Liver (tissue), 9 donors: ENCODE data around the gene TNFRSF8. TPM values are rescaled to one million over a fixed set of nuclear protein-coding genes. Genes with fewer than 3 reads are reported as not detected.

ENCODE experiments used
- DNase-seq: peaks from one replicate; pipeline ENCODE4 v3.0.0-alpha.2; 2017; ENCODE audit warnings: low spot score
- H3K27ac ChIP-seq, 2 donors: one replicate each; pipeline ENCODE4 v1.7.0; 2013; ENCODE audit warnings: inconsistent platforms in 2 of 2, low read length in 2 of 2, control low read depth in 1 of 2, low read depth in 1 of 2, mild to moderate bottlenecking in 1 of 2
- H3K27me3 ChIP-seq, 4 donors: one replicate each; pipeline versions ENCODE4 v1.6.1 to v1.7.0; 2013; ENCODE audit warnings: low read length in 3 of 4, inconsistent platforms in 1 of 4, mild to moderate bottlenecking in 1 of 4, moderate library complexity in 1 of 4; ENCODE audit not compliant: control insufficient read depth in 4 of 4, insufficient read depth in 4 of 4
- H3K36me3 ChIP-seq, 4 donors: one replicate each; pipeline versions ENCODE4 v1.6.1 to v1.7.0; 2013; ENCODE audit warnings: low read length in 3 of 4, mild to moderate bottlenecking in 3 of 4, low read depth in 1 of 4, moderate library complexity in 1 of 4; ENCODE audit not compliant: control insufficient read depth in 4 of 4, insufficient read depth in 3 of 4
- H3K4me1 ChIP-seq, 4 donors: one replicate each; pipeline versions ENCODE4 v1.6.1 to v1.7.0; 2013; ENCODE audit warnings: low read length in 3 of 4, mild to moderate bottlenecking in 3 of 4, moderate library complexity in 1 of 4; ENCODE audit not compliant: control insufficient read depth in 4 of 4, insufficient read depth in 4 of 4
- H3K4me3 ChIP-seq, 3 donors: one replicate each; pipeline versions ENCODE4 v1.6.1 to v1.7.0; 2013; ENCODE audit warnings: low read length in 3 of 3, control low read depth in 1 of 3, low read depth in 1 of 3, mild to moderate bottlenecking in 1 of 3
- H3K9ac ChIP-seq, 2 donors: one replicate each; pipeline ENCODE4 v1.7.0; 2013; ENCODE audit warnings: low read length in 2 of 2, mild to moderate bottlenecking in 2 of 2, moderate library complexity in 2 of 2, control low read depth in 1 of 2, low read depth in 1 of 2
- H3K9me3 ChIP-seq, 4 donors: one replicate each; pipeline versions ENCODE4 v1.6.1 to v1.7.0; 2013; ENCODE audit warnings: low read length in 3 of 4; ENCODE audit not compliant: control insufficient read depth in 4 of 4
- ATF3 ChIP-seq: IDR thresholded peaks from 2 replicates; pipeline ENCODE4 v1.6.1; 2016; ENCODE audit warnings: antibody characterized with exemption
- CTCF ChIP-seq: fragments of 150-350 bp; IDR thresholded peaks from 2 replicates; pipeline ENCODE4 v1.5.1; 2017; ENCODE audit warnings: improper control_type of control experiment, low read depth, low read length; ENCODE audit not compliant: missing input control
- EGR1 ChIP-seq, 2 donors: IDR thresholded peaks; 2 replicates each; pipeline ENCODE4 v1.6.1; 2016 to 2018; ENCODE audit warnings: antibody characterized with exemption in 2 of 2, low read depth in 2 of 2
- FOXA1 ChIP-seq: IDR thresholded peaks from 2 replicates; pipeline ENCODE4 v1.6.1; 2016; ENCODE audit warnings: antibody characterized with exemption
- FOXA2 ChIP-seq: IDR thresholded peaks from 2 replicates; pipeline ENCODE4 v1.6.1; 2016; ENCODE audit warnings: antibody characterized with exemption
- GABPA ChIP-seq, 2 donors: IDR thresholded peaks in 1 of 2; conservative IDR thresholded peaks in 1 of 2; 2 replicates each; pipeline ENCODE4 v1.6.1; 2016; ENCODE audit warnings: antibody characterized with exemption in 2 of 2, mild to moderate bottlenecking in 1 of 2, moderate library complexity in 1 of 2
- HNF4A ChIP-seq, 2 donors: conservative IDR thresholded peaks; 2 replicates each; pipeline ENCODE4 v1.6.1; 2016; ENCODE audit warnings: antibody characterized with exemption in 2 of 2, mild to moderate bottlenecking in 2 of 2
- HNF4G ChIP-seq: IDR thresholded peaks from 2 replicates; pipeline ENCODE4 v1.6.1; 2016; ENCODE audit warnings: antibody characterized with exemption
- JUND ChIP-seq, 2 donors: IDR thresholded peaks; 2 replicates each; pipeline ENCODE4 v1.6.1; 2016; ENCODE audit warnings: antibody characterized with exemption in 2 of 2
- MAX ChIP-seq: IDR thresholded peaks from 2 replicates; pipeline ENCODE4 v1.6.1; 2016; ENCODE audit warnings: antibody characterized with exemption
- NR2F2 ChIP-seq: IDR thresholded peaks from 2 replicates; pipeline ENCODE4 v1.6.1; 2016; ENCODE audit warnings: antibody characterized with exemption
- RAD21 ChIP-seq, 2 donors: IDR thresholded peaks; 2 replicates each; pipeline ENCODE4 v1.6.1; 2016; ENCODE audit warnings: antibody characterized with exemption in 2 of 2, mild to moderate bottlenecking in 2 of 2
- REST ChIP-seq: IDR thresholded peaks from 2 replicates; pipeline ENCODE4 v1.6.1; 2016; ENCODE audit warnings: antibody characterized with exemption, mild to moderate bottlenecking
- RXRA ChIP-seq, 2 donors: IDR thresholded peaks; 2 replicates each; pipeline ENCODE4 v1.6.1; 2017 to 2018; ENCODE audit warnings: antibody characterized with exemption in 2 of 2, mild to moderate bottlenecking in 1 of 2
- SP1 ChIP-seq: IDR thresholded peaks from 2 replicates; pipeline ENCODE4 v1.6.1; 2018; ENCODE audit warnings: antibody characterized with exemption, mild to moderate bottlenecking
- TAF1 ChIP-seq: conservative IDR thresholded peaks from 2 replicates; pipeline ENCODE4 v1.6.1; 2016; ENCODE audit warnings: antibody characterized with exemption, mild to moderate bottlenecking
- YY1 ChIP-seq: IDR thresholded peaks from 2 replicates; pipeline ENCODE4 v1.6.1; 2016; ENCODE audit warnings: antibody characterized with exemption, mild to moderate bottlenecking
- ZBTB33 ChIP-seq: IDR thresholded peaks from 2 replicates; pipeline ENCODE4 v1.6.1; 2016; ENCODE audit warnings: antibody characterized with exemption
- WGBS: extraction: QIAGEN DNeasy Blood & Tissue Kit; methylation state at CpG from one replicate; pipeline ENCODE4 v1.1.7; 2013; 5-methylcytosine and 5-hydroxymethylcytosine counted together
- polyA plus RNA-seq, 2 donors: library from polyadenylated mRNA; stranded (reverse) in 1 of 2; unstranded in 1 of 2; fragments of 200-250 nt in 1 of 2; fragments of >200 nt in 1 of 2; fragmentation: Nextera tagmentation in 1 of 2; extraction: Ambion mirVana in 1 of 2; gene quantifications; one replicate each; pipeline versions ENCODE4 v1.2.1 to v1.2.3, GENCODE V29; 2013 to 2015
- total RNA-seq, 2 donors: library from RNA; depleted of rRNA; stranded (reverse); fragments of >200 nt; gene quantifications; one replicate each; pipeline ENCODE4 v1.2.3, GENCODE V29; 2014
- donor health status: healthy.
- donor health status: healthy.
- donor health status: healthy.
- donor health status: healthy.
- donor health status: healthy.

The TNFRSF8 gene
- total and polyA plus RNA-seq, 4 donors: 0.08 to 0.19 (median 0.12) TPM

- Histone ChIP-seq H3K4me1 (no peaks in the 10 kb centered on the region), H3K36me3 (no peaks in the 10 kb centered on the region), H3K4me3 (no peak overlapping the region), H3K9me3 (no peaks in the 10 kb centered on the region), H3K27ac (no peak overlapping the region), H3K9ac (no peak overlapping the region), H3K27me3 (no peaks in the 10 kb centered on the region)
- DNase-seq: no peak
- WGBS: 83% methylated on average over 7 of the region's 7 CpGs
- TF ChIP-seq FOXA2: no peak
- TF ChIP-seq REST: no peak
- no peak for TF ChIP-seq YY1
- no peak for TF ChIP-seq EGR1 (IDR thresholded peaks at IDR 0.05; ENCODE audit: low read depth in 2 of 2)
- TF ChIP-seq NR2F2: no peak
- TF ChIP-seq RAD21 (IDR thresholded peaks at IDR 0.05): no peak
- no peak for TF ChIP-seq MAX
- no peak for TF ChIP-seq JUND (IDR thresholded peaks at IDR 0.05)
- TF ChIP-seq SP1: no peak
- TF ChIP-seq CTCF: no peak
- no peak for TF ChIP-seq ATF3
- no peak for TF ChIP-seq TAF1
- TF ChIP-seq RXRA (IDR thresholded peaks at IDR 0.05): no peak
- TF ChIP-seq HNF4G: no peak
- no peak for TF ChIP-seq HNF4A (conservative IDR thresholded peaks at IDR 0.05)
- no peak for TF ChIP-seq ZBTB33
- TF ChIP-seq FOXA1: no peak
- no peak for TF ChIP-seq GABPA (IDR thresholded peaks at IDR 0.05 in 1 of 2, conservative IDR thresholded peaks at IDR 0.05 in 1 of 2)
These were observed 50.6 kb downstream of the TNFRSF8 start for GRCh38 chr1:12113433-12114339.
